Left lung (tissue), 10 donors: Measurements from ENCODE around the gene TTLL5. TPM values are rescaled to one million over a fixed set of nuclear protein-coding genes. Genes with fewer than 3 reads are reported as not detected.

ENCODE experiments used
- ATAC-seq: fragments of 200-7000 bp; cut with Tn5 transposase; one replicate; pipeline ENCODE4 v1.9.1; 2020; ENCODE audit warnings: moderate library complexity
- DNase-seq, 4 donors: peaks; one replicate each; pipeline ENCODE4 v3.0.0-alpha.2; 2013 to 2020
- H3K27ac ChIP-seq, 2 donors: fragments of 200-600 bp; sonication (generic) in 1 of 2; one replicate each; pipeline versions ENCODE4 v1.5.0 to v1.8.0; 2020 to 2021
- H3K27me3 ChIP-seq, 2 donors: fragments of 200-600 bp; sonication (generic) in 1 of 2; one replicate each; pipeline versions ENCODE4 v1.5.0 to v1.8.0; 2020 to 2021
- H3K36me3 ChIP-seq, 2 donors: fragments of 200-600 bp; sonication (generic) in 1 of 2; one replicate each; pipeline versions ENCODE4 v1.5.0 to v1.8.0; 2020 to 2021
- H3K4me1 ChIP-seq, 2 donors: fragments of 200-600 bp; one replicate each; pipeline ENCODE4 v1.8.0; 2021
- H3K4me3 ChIP-seq, 2 donors: fragments of 200-600 bp; sonication (generic) in 1 of 2; one replicate each; pipeline versions ENCODE4 v1.5.0 to v1.8.0; 2020 to 2021; ENCODE audit warnings: mild to moderate bottlenecking in 1 of 2
- H3K9me3 ChIP-seq, 2 donors: fragments of 200-600 bp; sonication (generic) in 1 of 2; one replicate each; pipeline versions ENCODE4 v1.5.0 to v1.8.0; 2020 to 2021
- CTCF ChIP-seq, 2 donors: fragments of 200-600 bp; sonication (generic) in 1 of 2; IDR thresholded peaks; one replicate each; pipeline versions ENCODE4 v1.5.0 to v1.8.0; 2021; ENCODE audit warnings: antibody characterized with exemption in 2 of 2
- intact Hi-C, 2 donors: fragments of 100-400 bp; cut with DNase I; formaldehyde crosslinking; loops; one replicate each; pipeline versions ENCODE4 v1.11.2 to v1.14.2; 2022
- polyA plus RNA-seq, 6 donors: library from polyadenylated mRNA; unstranded; fragments of 120-200 nt; gene quantifications; one replicate each; pipeline ENCODE4 v1.2.1, GENCODE V29; 2013; ENCODE audit not compliant: insufficient read length in 6 of 6
- total RNA-seq, 2 donors: library from RNA; stranded (reverse); fragmentation: NEBNext Ultra II Directional; extraction: Animal tissue kit (Norgen Biotek cat#: 25700); gene quantifications; one replicate each; pipeline ENCODE4 v1.2.1, GENCODE V29; 2021
- donor health status: DM: no; HTN: yes; CAD: no.
- donor health status: DM: no; HTN: no; CAD: no.

TTLL5 gene
- total and polyA plus RNA-seq, 8 donors: 30.8 to 46.7 (median 42.1) TPM

GRCh38 chr14:75972801-75973421 lies 311.9 kb downstream of the TTLL5 start:
- H3K4me1 ChIP-seq: peaks cover 0 to 3% of the 10 kb centered on the region in 2 donors
- H3K27me3 ChIP-seq: no peaks in the 10 kb centered on the region
- no peaks in the 10 kb centered on the region for H3K9me3 ChIP-seq
- no peak for TF ChIP-seq CTCF (IDR thresholded peaks at IDR 0.05)
- intact Hi-C loops: no loop called here
- DNase-seq (no peak), ATAC-seq (no peak)
- H3K4me3 ChIP-seq: no peak overlapping the region
- H3K36me3 ChIP-seq: no peaks in the 10 kb centered on the region
- H3K27ac ChIP-seq: no peak overlapping the region

GRCh38 chr14:75976826-75977581 lies 316.0 kb downstream of the TTLL5 start:
- intact Hi-C loops: no loop called here
- peaks cover 4 to 32% of the 10 kb centered on the region in 2 donors for H3K4me1 ChIP-seq
- no peak for ATAC-seq
- no peak for DNase-seq
- H3K4me3 ChIP-seq: no peak overlapping the region
- no peak overlapping the region for H3K27ac ChIP-seq
- no peaks in the 10 kb centered on the region for H3K27me3 ChIP-seq
- H3K36me3 ChIP-seq: no peaks in the 10 kb centered on the region
- no peak for TF ChIP-seq CTCF (IDR thresholded peaks at IDR 0.05)
- H3K9me3 ChIP-seq: no peaks in the 10 kb centered on the region

- ATAC-seq (no peak), DNase-seq (no peak)
- no peaks in the 10 kb centered on the region for H3K36me3 ChIP-seq
- peaks cover 4 to 32% of the 10 kb centered on the region in 2 donors for H3K4me1 ChIP-seq
- no peak overlapping the region for H3K4me3 ChIP-seq
- no peak for TF ChIP-seq CTCF (IDR thresholded peaks at IDR 0.05)
- intact Hi-C loops: no loop called here
- no peaks in the 10 kb centered on the region for H3K9me3 ChIP-seq
- no peaks in the 10 kb centered on the region for H3K27me3 ChIP-seq
- H3K27ac ChIP-seq: no peak overlapping the region
Measured at GRCh38 chr14:75977582-75977943, 316.5 kb downstream of the TTLL5 start.

GRCh38 chr14:75978249-75978731 lies 317.2 kb downstream of the TTLL5 start:
- Histone ChIP-seq H3K9me3 (no peaks in the 10 kb centered on the region), H3K4me3 (no peak overlapping the region), H3K4me1 (peaks cover 4 to 38% of the 10 kb centered on the region in 2 donors), H3K27ac (no peak overlapping the region), H3K27me3 (no peaks in the 10 kb centered on the region), H3K36me3 (no peaks in the 10 kb centered on the region)
- no peak for TF ChIP-seq CTCF (IDR thresholded peaks at IDR 0.05)
- no peak for DNase-seq
- intact Hi-C loops: no loop called here
- no peak for ATAC-seq

- Histone ChIP-seq H3K4me1 (peaks cover 4 to 38% of the 10 kb centered on the region in 2 donors), H3K36me3 (no peaks in the 10 kb centered on the region), H3K27ac (no peak overlapping the region), H3K4me3 (peak overlapping the region; percentile 52 to 65), H3K27me3 (no peaks in the 10 kb centered on the region), H3K9me3 (no peaks in the 10 kb centered on the region)
- DNase-seq: peak in 2 of 4 donors; percentile 60 to 66
- peak; percentile 32 to 37 for TF ChIP-seq CTCF (IDR thresholded peaks at IDR 0.05)
- ATAC-seq: peak; percentile 10
- intact Hi-C loops: no loop called here
Measured at GRCh38 chr14:75979071-75979571, 318.1 kb downstream of the TTLL5 start.
